Tibial nerve (tissue), 3 donors: ENCODE measurements around the gene PPP2R3A.
"Not testable (repeated sequence)": the region's sequence is repeated elsewhere in the genome, so short reads cannot be mapped to it uniquely, and the experiment has no call there.

Experiments
- CTCF ChIP-seq, 5 experiments: fragments of 200-600 bp in 3 of 5; fragments of 450-650 bp in 2 of 5; sonication (generic) in 3 of 5; IDR thresholded peaks; one replicate each; pipeline ENCODE4 v1.5.1; 2016 to 2019; ENCODE audit warnings: antibody characterized with exemption in 5 of 5, mild to moderate bottlenecking in 3 of 5, moderate library complexity in 2 of 5
- POLR2A ChIP-seq, 2 donors: fragments of 450-650 bp; IDR thresholded peaks; one replicate each; pipeline ENCODE4 v1.6.1; 2017; ENCODE audit warnings: antibody characterized with exemption in 2 of 2, mild to moderate bottlenecking in 2 of 2, moderate library complexity in 2 of 2

- TF ChIP-seq CTCF, POLR2A (IDR thresholded peaks at IDR 0.05): not testable (repeated sequence)
Measured at GRCh38 chr3:136131647-136132046, 166.1 kb downstream of the PPP2R3A start.
